H9 (cell line): ENCODE results near the gene SNCA. TPM values are rescaled to one million over a fixed set of nuclear protein-coding genes. Genes with fewer than 3 reads are reported as not detected.

Source experiments
- DNase-seq: peaks from one replicate; pipeline ENCODE4 v3.0.0-alpha.2; 2017
- H2AFZ ChIP-seq: one replicate; pipeline ENCODE4 v1.6.1; 2013; ENCODE audit warnings: mild to moderate bottlenecking, low read length, control low read depth, moderate library complexity
- H2AK5ac ChIP-seq: 2 replicates; pipeline ENCODE4 v1.6.1; 2013; ENCODE audit warnings: low read length, control low read depth, mixed read lengths; ENCODE audit not compliant: insufficient read length
- H2BK120ac ChIP-seq: one replicate; pipeline ENCODE4 v1.6.1; 2013; ENCODE audit warnings: low read depth, mild to moderate bottlenecking, low read length, control low read depth, inconsistent platforms; ENCODE audit not compliant: poor library complexity, severe bottlenecking
- H2BK12ac ChIP-seq: 2 replicates; pipeline ENCODE4 v1.6.1; 2013; ENCODE audit warnings: low read length, control low read depth, mixed read lengths, low read depth; ENCODE audit not compliant: insufficient read length
- H2BK15ac ChIP-seq: 2 replicates; pipeline ENCODE4 v1.6.1; 2013; ENCODE audit warnings: low read depth, low read length, control low read depth
- H2BK20ac ChIP-seq: one replicate; pipeline ENCODE4 v1.6.1; 2013; ENCODE audit warnings: low read depth, mild to moderate bottlenecking, low read length, control low read depth, inconsistent platforms; ENCODE audit not compliant: poor library complexity, severe bottlenecking
- H2BK5ac ChIP-seq: 2 replicates; pipeline ENCODE4 v1.6.1; 2013; ENCODE audit warnings: low read length, control low read depth, mixed read lengths; ENCODE audit not compliant: insufficient read length
- H3K14ac ChIP-seq: 2 replicates; pipeline ENCODE4 v1.6.1; 2013; ENCODE audit warnings: low read length, control low read depth; ENCODE audit not compliant: insufficient read depth
- H3K18ac ChIP-seq: 2 replicates; pipeline ENCODE4 v1.6.1; 2013; ENCODE audit warnings: low read depth, mild to moderate bottlenecking, mixed read lengths, low read length, control low read depth; ENCODE audit not compliant: insufficient read length
- H3K23ac ChIP-seq: 2 replicates; pipeline ENCODE4 v1.6.1; 2013; ENCODE audit warnings: low read length, control low read depth, mixed read lengths, low read depth; ENCODE audit not compliant: insufficient read length
- H3K23me2 ChIP-seq: 2 replicates; pipeline ENCODE4 v1.6.1; 2013; ENCODE audit warnings: low read depth, mild to moderate bottlenecking, mixed read lengths, low read length, control low read depth; ENCODE audit not compliant: insufficient read length, poor library complexity, severe bottlenecking
- H3K27ac ChIP-seq: 2 replicates; pipeline ENCODE4 v1.5.1; 2013; ENCODE audit warnings: low read length, control low read depth, mixed read lengths, low read depth; ENCODE audit not compliant: insufficient read length
- H3K27me3 ChIP-seq: 2 replicates; pipeline ENCODE4 v1.6.1; 2013; ENCODE audit warnings: low read length, control low read depth, inconsistent platforms; ENCODE audit not compliant: insufficient read depth
- H3K4ac ChIP-seq: 2 replicates; pipeline ENCODE4 v1.6.1; 2013; ENCODE audit warnings: low read depth, mild to moderate bottlenecking, control low read depth, inconsistent platforms, low read length, moderate library complexity
- H3K4me1 ChIP-seq: 2 replicates; pipeline ENCODE4 v1.6.1; 2013; ENCODE audit warnings: low read length, control low read depth, inconsistent platforms; ENCODE audit not compliant: insufficient read depth
- H3K4me2 ChIP-seq: 2 replicates; pipeline ENCODE4 v1.6.1; 2013; ENCODE audit warnings: low read length, control low read depth, mixed read lengths; ENCODE audit not compliant: insufficient read length, insufficient read depth
- H3K56ac ChIP-seq: 2 replicates; pipeline ENCODE4 v1.6.1; 2013; ENCODE audit warnings: low read depth, mild to moderate bottlenecking, mixed read lengths, low read length, control low read depth; ENCODE audit not compliant: insufficient read length
- H3K79me1 ChIP-seq: 2 replicates; pipeline ENCODE4 v1.6.1; 2013; ENCODE audit warnings: low read depth, mild to moderate bottlenecking, moderate library complexity, low read length, control low read depth, inconsistent platforms; ENCODE audit not compliant: insufficient read depth, poor library complexity, severe bottlenecking
- H3K79me2 ChIP-seq: 2 replicates; pipeline ENCODE4 v1.6.1; 2013; ENCODE audit warnings: low read length, control low read depth, inconsistent platforms; ENCODE audit not compliant: insufficient read depth
- H3K9ac ChIP-seq: 2 replicates; pipeline ENCODE4 v1.6.1; 2013; ENCODE audit warnings: low read length, control low read depth, mixed read lengths; ENCODE audit not compliant: insufficient read length; ENCODE audit errors: extremely low read depth
- H3K9me3 ChIP-seq: one replicate; pipeline ENCODE4 v1.6.1; 2013; ENCODE audit warnings: low read depth, low read length, inconsistent platforms; ENCODE audit not compliant: control insufficient read depth
- H3T11ph ChIP-seq: one replicate; pipeline ENCODE4 v1.6.1; 2013; ENCODE audit warnings: mild to moderate bottlenecking, low read length, control low read depth, inconsistent platforms
- H4K20me1 ChIP-seq: one replicate; pipeline ENCODE4 v1.6.1; 2013; ENCODE audit not compliant: control insufficient read depth, insufficient read length, insufficient read depth
- H4K5ac ChIP-seq: 2 replicates; pipeline ENCODE4 v1.6.1; 2013; ENCODE audit warnings: low read depth, mild to moderate bottlenecking, mixed read lengths, low read length, control low read depth; ENCODE audit not compliant: insufficient read length
- H4K8ac ChIP-seq: replicated peaks from 2 replicates; pipeline ENCODE4 v1.6.1; 2013; ENCODE audit warnings: low read length, control low read depth, mixed read lengths, low read depth; ENCODE audit not compliant: insufficient read length
- H4K91ac ChIP-seq: 2 replicates; pipeline ENCODE4 v1.6.1; 2013; ENCODE audit warnings: low read depth, mild to moderate bottlenecking, moderate library complexity, mixed read lengths, low read length, control low read depth; ENCODE audit not compliant: insufficient read length
- H3K27ac Mint-ChIP-seq, 3 experiments: 2 replicates in 2 of 3; 3 replicates in 1 of 3; pipeline ENCODE4 v1.8.0; 2020 to 2021; ENCODE audit warnings: mixed read lengths in 3 of 3, mild to moderate bottlenecking in 1 of 3, moderate library complexity in 1 of 3
- H3K27me3 Mint-ChIP-seq: 2 replicates; pipeline ENCODE4 v1.8.0; 2021; ENCODE audit warnings: low read depth, mild to moderate bottlenecking, moderate library complexity, mixed read lengths
- H3K36me3 Mint-ChIP-seq, 3 experiments: 2 replicates in 2 of 3; 3 replicates in 1 of 3; pipeline ENCODE4 v1.8.0; 2020 to 2021; ENCODE audit warnings: low read depth in 3 of 3, mixed read lengths in 3 of 3; ENCODE audit not compliant: insufficient read depth in 1 of 3
- H3K4me1 Mint-ChIP-seq, 2 experiments: 2 replicates each; pipeline ENCODE4 v1.8.0; 2020; ENCODE audit warnings: mixed read lengths in 2 of 2
- H3K4me3 Mint-ChIP-seq, 2 experiments: 2 replicates in 1 of 2; 3 replicates in 1 of 2; pipeline ENCODE4 v1.8.0; 2020 to 2021; ENCODE audit warnings: mild to moderate bottlenecking in 2 of 2, mixed read lengths in 2 of 2, moderate library complexity in 1 of 2
- H3K9me3 Mint-ChIP-seq, 2 experiments: 2 replicates in 1 of 2; 3 replicates in 1 of 2; pipeline ENCODE4 v1.8.0; 2020; ENCODE audit warnings: mild to moderate bottlenecking in 2 of 2, mixed read lengths in 2 of 2, moderate library complexity in 1 of 2
- CTCF ChIP-seq: fragments of 200-600 bp; sonication (generic); conservative IDR thresholded peaks from 3 replicates; pipeline ENCODE4 v1.8.0; 2021; ENCODE audit warnings: antibody characterized with exemption, mild to moderate bottlenecking
- WGBS: extraction: QIAGEN DNeasy Blood & Tissue Kit; methylation state at CpG from one replicate; pipeline ENCODE4 v1.1.7; 2013; ENCODE audit warnings: missing lambda C conversion rate, low lambda C conversion rate, mixed read lengths; ENCODE audit not compliant: insufficient read length; ENCODE audit errors: extremely low coverage; 5-methylcytosine and 5-hydroxymethylcytosine counted together
- total RNA-seq: library from RNA; stranded (reverse); gene quantifications from 2 replicates; pipeline ENCODE4 v1.2.1, GENCODE V29; 2021

SNCA gene
- total RNA-seq, 1 experiment from 2014 or later = 8.5 TPM

- no peak overlapping the region for H3K27ac ChIP-seq
- H3K36me3 Mint-ChIP-seq = no peaks in the 10 kb centered on the region; a peak in 1 of 7 replicates
- H3K9me3 ChIP-seq = no peaks in the 10 kb centered on the region
- no peak overlapping the region for H3K27ac Mint-ChIP-seq
- no peak overlapping the region for H2BK12ac ChIP-seq
- TF ChIP-seq CTCF = no peak
- no peak overlapping the region for H2BK15ac ChIP-seq
- no peak for DNase-seq
- WGBS = no CpG with 5 or more reads among the region's 6 CpGs
- H3K4me2 ChIP-seq = no peak overlapping the region
- no peak overlapping the region for H2AFZ ChIP-seq
- no peak overlapping the region for H4K8ac ChIP-seq
- no peak overlapping the region for H3K4ac ChIP-seq
- H2BK20ac ChIP-seq = no peak overlapping the region
- H2BK5ac ChIP-seq = no peak overlapping the region
- no peak overlapping the region for H2AK5ac ChIP-seq
- no peaks in the 10 kb centered on the region for H3K27me3 Mint-ChIP-seq
- no peak overlapping the region for H4K5ac ChIP-seq
- no peaks in the 10 kb centered on the region for H3K79me2 ChIP-seq
- no peak overlapping the region for H3K56ac ChIP-seq
- H3K79me1 ChIP-seq = no peaks in the 10 kb centered on the region
- H3K18ac ChIP-seq = no peak overlapping the region
- H2BK120ac ChIP-seq = no peak overlapping the region
- H3K9me3 Mint-ChIP-seq = no peaks in the 10 kb centered on the region
- no peak overlapping the region for H3K4me3 Mint-ChIP-seq
- no peak overlapping the region for H3K9ac ChIP-seq
- H3K23ac ChIP-seq = no peak overlapping the region
- H3K4me1 Mint-ChIP-seq = no peaks in the 10 kb centered on the region
- no peaks in the 10 kb centered on the region for H4K20me1 ChIP-seq
- no peaks in the 10 kb centered on the region for H3K23me2 ChIP-seq
- no peaks in the 10 kb centered on the region for H3K27me3 ChIP-seq
- no peak overlapping the region for H3K14ac ChIP-seq
- no peak overlapping the region for H3T11ph ChIP-seq
- no peaks in the 10 kb centered on the region for H3K4me1 ChIP-seq
- H4K91ac ChIP-seq = no peak overlapping the region
Observed at GRCh38 chr4:89807441-89808140, 29.4 kb downstream of the SNCA start.
